H1 (cell line): ENCODE results near the gene COL6A1. TPM values are rescaled to one million over a fixed set of nuclear protein-coding genes. Genes with fewer than 3 reads are reported as not detected.

ENCODE experiments used
- CHD2 ChIP-seq: IDR thresholded peaks from 2 replicates; pipeline ENCODE4 v1.6.1; 2012; ENCODE audit warnings: low read length, improper control_type of control experiment
- SP1 ChIP-seq: IDR thresholded peaks from 2 replicates; pipeline ENCODE4 v1.6.1; 2011; ENCODE audit warnings: low read depth, low read length
- SRF ChIP-seq: IDR thresholded peaks from 2 replicates; pipeline ENCODE4 v1.6.1; 2011; ENCODE audit warnings: mild to moderate bottlenecking, low read depth, low read length, moderate library complexity
- polyA plus RNA-seq, 7 experiments: library from polyadenylated mRNA; depleted of rRNA in 3 of 7; stranded (reverse) in 5 of 7; unstranded in 2 of 7; fragments of >200 nt in 5 of 7; fragments of 200-250 nt in 2 of 7; gene quantifications; 1 replicate in 5 of 7; 2 replicates in 1 of 7; 4 replicates in 1 of 7; pipeline versions ENCODE4 v1.2.1 to v1.2.3, GENCODE V29; 2011 to 2013; ENCODE audit warnings: missing spikeins in 2 of 7, mixed read lengths in 2 of 7
- total RNA-seq: library from RNA; stranded (reverse); fragmentation: NEBNext Ultra II Directional; extraction: Animal tissue kit (Norgen Biotek cat#: 25700); gene quantifications from 2 replicates; pipeline ENCODE4 v1.2.1, GENCODE V29; 2021
- TF ChIP-seq, protein P1 (sequence below): fragments of 300-600 bp; sonication (generic); IDR thresholded peaks from 2 replicates; pipeline ENCODE4 v1.7.1; 2012; ENCODE audit warnings: low read length, moderate library complexity, mild to moderate bottlenecking, inconsistent platforms; ENCODE audit not compliant: insufficient replicate concordance

Gene COL6A1
- total and polyA plus RNA-seq, 2 of the 8 experiments (the other 6 are each of a cell fraction or from before 2014, with no cell fraction given): 100 to 115 TPM

DNA sequence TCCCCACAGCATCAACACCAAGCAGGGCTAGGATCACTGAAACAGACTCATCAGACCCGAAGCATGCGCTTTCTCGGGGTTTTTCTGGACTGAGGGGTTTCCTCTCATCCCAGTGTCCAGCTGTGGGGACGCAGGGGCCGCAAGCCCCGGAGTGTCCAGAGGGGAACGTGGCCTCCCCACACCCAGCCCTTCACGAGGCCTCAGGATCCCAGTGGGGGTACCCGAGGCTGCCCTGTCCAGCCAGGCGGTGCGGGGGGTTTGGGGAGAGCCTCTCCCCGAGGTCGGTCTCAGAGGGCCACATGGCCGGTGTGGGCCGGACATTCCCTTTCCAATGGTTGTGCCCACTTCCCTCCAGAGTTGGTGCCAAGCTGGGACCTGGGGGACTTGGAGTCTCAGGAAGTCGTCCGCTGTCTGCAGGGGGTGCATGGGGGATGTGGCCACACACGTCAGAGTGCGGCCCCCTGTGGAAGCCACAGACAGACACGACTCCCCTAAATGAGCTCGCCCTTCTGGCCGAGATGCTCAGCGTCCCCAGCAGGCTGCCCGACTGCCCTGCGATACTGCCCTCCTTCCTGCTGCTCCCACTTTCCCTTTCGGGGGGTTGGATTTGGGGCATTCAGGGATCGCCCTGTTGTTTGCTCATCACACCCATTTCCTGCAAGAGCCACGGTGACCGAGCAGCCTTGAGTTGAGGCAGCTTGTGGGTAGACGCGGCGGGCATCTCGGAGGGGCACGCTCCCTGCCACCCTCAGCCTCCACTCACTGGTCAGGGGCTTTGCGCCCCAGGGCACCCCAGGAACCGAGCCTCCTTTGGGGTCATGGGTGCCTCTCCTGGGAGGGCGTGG is 4.1 kb downstream of the COL6A1 start (continued):
- TF ChIP-seq, protein P1, sequence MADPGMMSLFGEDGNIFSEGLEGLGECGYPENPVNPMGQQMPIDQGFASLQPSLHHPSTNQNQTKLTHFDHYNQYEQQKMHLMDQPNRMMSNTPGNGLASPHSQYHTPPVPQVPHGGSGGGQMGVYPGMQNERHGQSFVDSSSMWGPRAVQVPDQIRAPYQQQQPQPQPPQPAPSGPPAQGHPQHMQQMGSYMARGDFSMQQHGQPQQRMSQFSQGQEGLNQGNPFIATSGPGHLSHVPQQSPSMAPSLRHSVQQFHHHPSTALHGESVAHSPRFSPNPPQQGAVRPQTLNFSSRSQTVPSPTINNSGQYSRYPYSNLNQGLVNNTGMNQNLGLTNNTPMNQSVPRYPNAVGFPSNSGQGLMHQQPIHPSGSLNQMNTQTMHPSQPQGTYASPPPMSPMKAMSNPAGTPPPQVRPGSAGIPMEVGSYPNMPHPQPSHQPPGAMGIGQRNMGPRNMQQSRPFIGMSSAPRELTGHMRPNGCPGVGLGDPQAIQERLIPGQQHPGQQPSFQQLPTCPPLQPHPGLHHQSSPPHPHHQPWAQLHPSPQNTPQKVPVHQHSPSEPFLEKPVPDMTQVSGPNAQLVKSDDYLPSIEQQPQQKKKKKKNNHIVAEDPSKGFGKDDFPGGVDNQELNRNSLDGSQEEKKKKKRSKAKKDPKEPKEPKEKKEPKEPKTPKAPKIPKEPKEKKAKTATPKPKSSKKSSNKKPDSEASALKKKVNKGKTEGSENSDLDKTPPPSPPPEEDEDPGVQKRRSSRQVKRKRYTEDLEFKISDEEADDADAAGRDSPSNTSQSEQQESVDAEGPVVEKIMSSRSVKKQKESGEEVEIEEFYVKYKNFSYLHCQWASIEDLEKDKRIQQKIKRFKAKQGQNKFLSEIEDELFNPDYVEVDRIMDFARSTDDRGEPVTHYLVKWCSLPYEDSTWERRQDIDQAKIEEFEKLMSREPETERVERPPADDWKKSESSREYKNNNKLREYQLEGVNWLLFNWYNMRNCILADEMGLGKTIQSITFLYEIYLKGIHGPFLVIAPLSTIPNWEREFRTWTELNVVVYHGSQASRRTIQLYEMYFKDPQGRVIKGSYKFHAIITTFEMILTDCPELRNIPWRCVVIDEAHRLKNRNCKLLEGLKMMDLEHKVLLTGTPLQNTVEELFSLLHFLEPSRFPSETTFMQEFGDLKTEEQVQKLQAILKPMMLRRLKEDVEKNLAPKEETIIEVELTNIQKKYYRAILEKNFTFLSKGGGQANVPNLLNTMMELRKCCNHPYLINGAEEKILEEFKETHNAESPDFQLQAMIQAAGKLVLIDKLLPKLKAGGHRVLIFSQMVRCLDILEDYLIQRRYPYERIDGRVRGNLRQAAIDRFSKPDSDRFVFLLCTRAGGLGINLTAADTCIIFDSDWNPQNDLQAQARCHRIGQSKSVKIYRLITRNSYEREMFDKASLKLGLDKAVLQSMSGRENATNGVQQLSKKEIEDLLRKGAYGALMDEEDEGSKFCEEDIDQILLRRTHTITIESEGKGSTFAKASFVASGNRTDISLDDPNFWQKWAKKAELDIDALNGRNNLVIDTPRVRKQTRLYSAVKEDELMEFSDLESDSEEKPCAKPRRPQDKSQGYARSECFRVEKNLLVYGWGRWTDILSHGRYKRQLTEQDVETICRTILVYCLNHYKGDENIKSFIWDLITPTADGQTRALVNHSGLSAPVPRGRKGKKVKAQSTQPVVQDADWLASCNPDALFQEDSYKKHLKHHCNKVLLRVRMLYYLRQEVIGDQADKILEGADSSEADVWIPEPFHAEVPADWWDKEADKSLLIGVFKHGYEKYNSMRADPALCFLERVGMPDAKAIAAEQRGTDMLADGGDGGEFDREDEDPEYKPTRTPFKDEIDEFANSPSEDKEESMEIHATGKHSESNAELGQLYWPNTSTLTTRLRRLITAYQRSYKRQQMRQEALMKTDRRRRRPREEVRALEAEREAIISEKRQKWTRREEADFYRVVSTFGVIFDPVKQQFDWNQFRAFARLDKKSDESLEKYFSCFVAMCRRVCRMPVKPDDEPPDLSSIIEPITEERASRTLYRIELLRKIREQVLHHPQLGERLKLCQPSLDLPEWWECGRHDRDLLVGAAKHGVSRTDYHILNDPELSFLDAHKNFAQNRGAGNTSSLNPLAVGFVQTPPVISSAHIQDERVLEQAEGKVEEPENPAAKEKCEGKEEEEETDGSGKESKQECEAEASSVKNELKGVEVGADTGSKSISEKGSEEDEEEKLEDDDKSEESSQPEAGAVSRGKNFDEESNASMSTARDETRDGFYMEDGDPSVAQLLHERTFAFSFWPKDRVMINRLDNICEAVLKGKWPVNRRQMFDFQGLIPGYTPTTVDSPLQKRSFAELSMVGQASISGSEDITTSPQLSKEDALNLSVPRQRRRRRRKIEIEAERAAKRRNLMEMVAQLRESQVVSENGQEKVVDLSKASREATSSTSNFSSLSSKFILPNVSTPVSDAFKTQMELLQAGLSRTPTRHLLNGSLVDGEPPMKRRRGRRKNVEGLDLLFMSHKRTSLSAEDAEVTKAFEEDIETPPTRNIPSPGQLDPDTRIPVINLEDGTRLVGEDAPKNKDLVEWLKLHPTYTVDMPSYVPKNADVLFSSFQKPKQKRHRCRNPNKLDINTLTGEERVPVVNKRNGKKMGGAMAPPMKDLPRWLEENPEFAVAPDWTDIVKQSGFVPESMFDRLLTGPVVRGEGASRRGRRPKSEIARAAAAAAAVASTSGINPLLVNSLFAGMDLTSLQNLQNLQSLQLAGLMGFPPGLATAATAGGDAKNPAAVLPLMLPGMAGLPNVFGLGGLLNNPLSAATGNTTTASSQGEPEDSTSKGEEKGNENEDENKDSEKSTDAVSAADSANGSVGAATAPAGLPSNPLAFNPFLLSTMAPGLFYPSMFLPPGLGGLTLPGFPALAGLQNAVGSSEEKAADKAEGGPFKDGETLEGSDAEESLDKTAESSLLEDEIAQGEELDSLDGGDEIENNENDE: no peak
- TF ChIP-seq SP1: no peak
- TF ChIP-seq SRF: no peak
- no peak for TF ChIP-seq CHD2
